SIG-M5 treated with dmso at 0.1 percent for 504 hours (cell line): ENCODE results near the gene KIRREL3.
"Not testable (repeated sequence)": the region's sequence is repeated elsewhere in the genome, so short reads cannot be mapped to it uniquely, and the experiment has no call there.

ENCODE experiments used
- DNase-seq: peaks from one replicate; lab custom pipeline; 2025; ENCODE audit not compliant: unreplicated experiment; lab: John Stamatoyannopoulos, UW

Gene KIRREL3

GRCh38 chr11:126413426-126413825 lies 587.1 kb downstream of the KIRREL3 start:
- DNase-seq = no peak

DNA sequence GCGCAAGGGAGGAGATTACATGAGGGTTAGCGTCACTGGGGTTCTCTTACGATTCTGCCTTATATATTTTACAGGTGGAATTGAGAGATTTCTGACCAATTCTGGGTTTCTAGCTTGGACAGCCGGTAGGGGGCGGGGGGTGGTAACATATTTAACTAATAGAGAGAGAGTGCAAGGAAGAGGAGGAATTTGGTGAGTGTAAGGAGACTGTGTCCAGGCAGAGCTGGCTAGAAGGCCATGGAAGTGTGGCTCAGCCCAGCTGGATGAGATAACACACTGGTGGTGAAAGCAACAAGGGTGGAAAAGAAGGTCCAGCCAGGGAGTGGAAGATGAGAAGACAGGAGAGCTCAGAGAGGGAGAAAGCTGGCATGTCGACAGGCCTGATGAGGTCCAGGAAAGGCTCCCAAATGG lies 588.6 kb downstream of the KIRREL3 start:
- no peak for DNase-seq

DNA sequence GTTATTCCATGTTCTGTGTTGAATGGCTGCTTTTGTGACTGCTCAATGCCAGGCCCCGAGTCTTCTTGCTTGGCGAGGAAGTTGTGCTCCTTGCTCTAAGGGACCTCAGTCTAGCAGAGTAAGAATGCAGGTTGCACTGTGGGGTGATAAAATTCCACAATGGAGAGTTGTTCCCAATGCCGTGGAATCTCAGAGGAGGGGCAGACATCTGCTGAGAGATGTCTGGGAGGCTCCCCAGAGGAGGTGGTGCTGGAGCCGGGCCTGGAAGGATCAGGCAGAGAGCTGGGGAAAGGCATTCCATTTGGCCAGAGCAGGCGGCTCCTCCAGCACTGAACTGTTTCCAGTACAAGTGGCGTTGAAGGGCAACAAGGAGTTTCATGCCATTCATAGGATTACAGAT lies 589.9 kb downstream of the KIRREL3 start:
- DNase-seq = no peak

- DNase-seq = no peak
Observed at GRCh38 chr11:126409620-126409985, 591.0 kb downstream of the KIRREL3 start.

DNA sequence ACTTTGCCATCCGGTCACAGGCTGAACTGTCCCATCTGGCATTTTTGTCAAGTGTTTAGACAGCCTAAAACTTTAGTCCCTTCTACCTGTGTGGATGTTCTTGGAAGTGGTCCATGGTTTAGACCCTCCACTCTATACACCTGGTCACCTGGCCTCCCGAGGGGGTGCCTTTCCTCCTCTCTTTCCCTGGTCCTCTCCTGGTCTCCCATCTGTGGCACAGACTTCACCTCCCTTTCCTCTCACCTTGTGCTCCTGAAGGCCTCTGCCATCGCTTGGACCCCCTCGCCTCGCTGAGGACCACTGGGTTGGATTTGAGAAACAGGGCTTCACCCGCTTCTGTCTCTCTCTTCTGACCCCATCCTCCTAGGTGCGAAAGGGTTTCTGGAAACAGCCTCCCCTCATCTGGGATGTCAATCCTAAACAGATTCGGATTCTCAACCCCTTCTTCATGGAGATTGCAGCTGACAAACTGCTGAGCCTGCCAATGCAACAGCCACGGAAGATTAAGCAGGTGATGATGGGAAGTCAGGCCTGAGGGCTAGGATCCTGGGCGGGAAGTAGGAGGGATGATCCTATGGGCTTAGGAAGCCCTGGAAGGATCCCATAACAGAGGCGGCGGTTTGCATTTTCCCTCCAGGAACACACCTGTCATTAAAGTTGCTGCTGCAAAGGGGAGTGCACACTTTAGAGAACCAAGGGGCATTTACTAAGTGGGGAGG lies 591.5 kb downstream of the KIRREL3 start:
- no peak for DNase-seq

- DNase-seq = no peak
Observed at GRCh38 chr11:126408496-126408895, 592.1 kb downstream of the KIRREL3 start.

DNA sequence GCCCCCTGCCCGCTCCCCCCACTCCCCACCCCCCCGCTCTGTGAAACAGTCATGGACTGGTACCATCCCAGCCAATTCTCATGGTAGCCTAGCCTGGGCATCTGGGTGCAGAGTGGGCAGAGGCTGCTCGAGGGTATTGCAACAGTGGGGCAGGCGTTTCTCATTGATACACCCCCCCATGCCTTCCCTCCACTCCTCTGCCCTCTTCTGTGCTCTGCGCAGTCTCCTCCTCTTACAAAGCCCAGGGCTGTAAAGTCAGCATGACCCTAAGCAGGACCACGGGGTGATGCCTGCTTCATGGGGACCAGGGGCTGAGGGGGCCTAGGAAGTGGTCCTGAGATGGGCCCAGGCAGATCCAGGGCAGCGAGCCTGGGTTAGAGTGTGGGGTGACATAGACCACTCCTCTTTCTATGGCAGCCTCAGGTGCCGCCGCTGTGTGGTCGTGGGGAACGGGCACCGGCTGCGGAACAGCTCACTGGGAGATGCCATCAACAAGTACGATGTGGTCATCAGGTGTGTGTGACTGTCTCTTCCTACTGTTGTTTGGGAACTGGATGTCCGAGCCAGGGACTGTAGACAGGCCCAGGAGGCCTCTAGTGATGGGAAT lies 592.8 kb downstream of the KIRREL3 start:
- no peak for DNase-seq

DNA sequence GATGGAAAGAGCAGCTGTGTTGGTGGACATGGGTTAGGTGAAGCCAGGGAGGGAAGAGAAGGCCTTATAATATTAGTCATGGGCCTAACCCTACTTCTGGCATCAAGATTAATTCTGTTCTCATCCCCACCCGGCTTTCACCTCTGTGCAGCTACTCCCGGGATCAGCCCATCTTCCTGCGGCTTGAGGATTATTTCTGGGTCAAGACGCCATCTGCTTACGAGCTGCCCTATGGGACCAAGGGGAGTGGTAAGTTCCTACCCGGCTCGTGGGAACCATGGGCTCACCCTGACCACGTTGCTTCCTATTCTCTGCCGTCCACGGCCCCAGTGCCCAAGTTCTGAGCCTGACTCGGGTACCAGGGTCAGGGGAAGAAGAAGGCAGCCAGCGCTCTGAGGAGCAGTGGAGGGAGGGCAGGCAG lies 593.5 kb downstream of the KIRREL3 start:
- no peak for DNase-seq

GRCh38 chr11:126406368-126406767 lies 594.2 kb downstream of the KIRREL3 start:
- no peak for DNase-seq

DNA sequence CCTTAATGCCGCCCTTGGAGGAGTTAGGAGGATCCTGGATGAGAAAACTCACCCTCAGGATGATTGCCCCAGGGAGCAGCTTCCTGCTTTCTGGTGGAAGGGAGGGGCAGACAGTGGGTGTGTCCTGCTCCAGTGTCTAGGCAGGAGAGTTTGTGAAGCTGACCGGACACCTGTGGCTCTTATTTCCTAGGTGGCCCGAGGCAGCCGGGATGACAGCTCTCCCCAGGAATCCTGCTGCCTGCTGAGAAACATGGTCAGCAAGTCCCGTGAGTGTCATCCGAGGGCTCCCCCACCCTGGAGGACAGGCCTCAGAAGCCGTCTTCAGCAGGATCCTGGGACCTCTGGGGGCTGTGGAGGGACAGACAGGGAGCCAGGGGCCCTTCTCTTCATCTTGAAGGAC lies 594.7 kb downstream of the KIRREL3 start:
- DNase-seq = peak; percentile 25

DNA sequence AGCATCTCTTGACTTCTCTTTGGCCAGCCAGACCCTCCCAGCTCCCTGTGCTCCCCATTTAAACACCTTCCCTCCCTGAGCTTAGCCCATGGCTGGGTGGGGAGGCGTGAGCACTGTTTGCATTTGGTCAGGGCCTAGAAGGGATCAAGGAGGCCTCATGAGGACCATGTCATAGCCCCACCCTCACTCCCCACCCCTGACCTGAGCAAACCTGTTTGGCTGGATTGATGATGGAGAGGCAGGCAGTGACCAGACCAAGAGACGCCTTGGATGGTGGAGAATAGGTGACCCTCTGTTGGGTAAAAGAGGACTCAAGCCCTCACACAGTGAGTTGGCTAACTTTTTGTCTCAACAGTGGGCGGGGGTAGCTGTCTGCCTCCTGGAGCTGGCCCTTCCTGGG lies 595.2 kb downstream of the KIRREL3 start:
- no peak for DNase-seq

- no peak for DNase-seq
Observed at GRCh38 chr11:126404367-126404766, 596.2 kb downstream of the KIRREL3 start.

- no peak for DNase-seq
Observed at GRCh38 chr11:126403658-126404057, 596.9 kb downstream of the KIRREL3 start.

GRCh38 chr11:126403022-126403581 lies 597.5 kb downstream of the KIRREL3 start:
- peak; percentile 13 for DNase-seq

DNA sequence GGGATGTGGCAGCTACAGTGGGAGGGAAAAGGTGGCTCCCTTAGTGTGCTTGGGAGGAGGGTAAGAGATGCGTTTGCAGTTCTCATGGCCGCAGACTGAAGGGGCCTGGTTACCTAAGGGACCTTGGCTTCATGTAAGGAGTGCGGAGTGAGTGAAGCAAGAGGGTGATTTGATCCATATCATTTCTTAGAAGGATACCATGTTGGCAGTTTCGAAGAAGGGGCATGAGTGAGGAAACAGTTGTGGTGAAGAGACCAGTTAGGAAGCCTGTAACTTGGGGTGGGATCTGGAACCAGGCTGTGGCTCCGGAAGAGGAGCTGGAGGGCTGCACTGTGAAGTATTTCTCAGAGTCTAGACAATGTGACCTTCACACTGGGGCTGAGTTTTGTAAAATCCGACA lies 600.1 kb downstream of the KIRREL3 start:
- DNase-seq = no peak

DNA sequence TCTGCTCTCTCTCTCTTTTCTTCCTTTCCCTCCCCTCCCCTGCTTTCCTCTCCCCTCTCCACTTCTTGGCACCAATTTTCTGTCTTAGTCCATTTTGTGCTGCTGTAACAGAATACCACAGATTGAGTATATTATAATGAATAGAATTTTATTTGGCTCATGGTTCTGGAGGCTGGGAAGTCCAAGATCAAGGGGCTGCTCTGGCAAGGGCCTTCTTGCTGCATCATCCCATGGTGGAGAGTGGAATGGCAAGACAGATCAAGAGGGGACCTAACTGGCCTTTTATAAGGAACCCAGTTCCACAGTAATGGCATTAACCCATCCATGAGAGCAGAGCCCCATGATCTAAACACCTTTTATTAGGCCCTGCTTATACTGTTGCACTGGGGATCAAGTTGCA lies 600.6 kb downstream of the KIRREL3 start:
- DNase-seq = no peak

DNA sequence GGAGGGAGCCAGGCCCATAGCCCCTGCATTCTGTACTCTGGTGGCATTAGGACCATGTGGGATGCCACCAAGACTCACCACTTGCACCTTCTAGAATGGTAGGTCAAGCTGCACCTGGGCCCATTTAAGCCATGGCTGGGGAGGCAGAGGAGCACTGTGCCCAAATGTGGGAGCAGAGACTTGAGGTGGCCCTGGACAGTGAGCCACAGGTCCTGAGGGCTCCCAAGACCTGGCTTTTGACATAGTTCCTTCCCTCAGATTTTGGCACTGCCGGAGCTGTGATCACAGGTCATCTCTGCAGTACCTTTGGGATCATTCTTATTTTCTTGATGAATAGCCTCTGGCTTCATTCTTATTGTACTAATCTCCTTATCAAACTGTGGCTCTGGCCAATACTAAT lies 601.8 kb downstream of the KIRREL3 start:
- no peak for DNase-seq

DNA sequence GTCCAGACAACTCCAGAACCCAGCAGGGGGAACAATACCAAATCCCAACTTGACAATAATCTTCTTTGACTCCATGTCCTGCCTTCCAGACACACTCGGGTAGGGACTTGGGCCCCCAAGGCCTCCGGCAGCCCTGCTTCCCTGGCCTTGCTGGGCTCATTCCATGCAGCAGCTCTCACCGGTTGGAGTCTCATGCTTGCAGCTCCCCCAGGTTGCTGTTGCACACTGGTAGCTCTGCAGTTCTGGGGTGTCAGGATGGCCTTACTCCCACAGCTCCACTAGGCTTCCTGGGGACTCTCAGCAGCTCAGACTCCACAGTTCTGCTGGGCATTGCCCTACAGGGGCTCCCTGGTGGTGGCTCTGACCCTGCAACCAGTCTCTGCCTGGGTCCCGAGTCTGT lies 602.3 kb downstream of the KIRREL3 start:
- no peak for DNase-seq

- no peak for DNase-seq
Observed at GRCh38 chr11:126396965-126397364, 603.6 kb downstream of the KIRREL3 start.

- not testable (repeated sequence) for DNase-seq
Observed at GRCh38 chr11:126396266-126396665, 604.3 kb downstream of the KIRREL3 start.

DNA sequence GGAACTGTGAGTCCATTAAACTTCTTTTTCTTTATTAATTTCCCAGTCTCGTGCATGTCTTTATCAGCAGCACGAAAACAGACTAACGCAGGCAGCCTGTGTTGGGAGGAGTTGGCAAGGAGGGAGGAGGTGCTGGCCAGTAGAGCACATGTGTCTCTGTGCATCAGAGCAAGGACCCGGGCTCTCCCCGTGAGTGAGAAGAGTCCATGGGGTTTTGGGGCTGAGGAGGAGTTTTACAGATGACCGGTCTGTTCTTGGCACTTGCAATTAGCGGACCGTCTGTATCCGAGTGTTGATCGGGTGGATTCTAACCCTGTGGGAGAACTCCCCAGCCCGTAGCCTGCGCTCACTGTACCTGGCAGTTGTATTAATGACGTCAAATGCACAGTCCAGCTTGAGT lies 604.8 kb downstream of the KIRREL3 start:
- not testable (repeated sequence) for DNase-seq

DNA sequence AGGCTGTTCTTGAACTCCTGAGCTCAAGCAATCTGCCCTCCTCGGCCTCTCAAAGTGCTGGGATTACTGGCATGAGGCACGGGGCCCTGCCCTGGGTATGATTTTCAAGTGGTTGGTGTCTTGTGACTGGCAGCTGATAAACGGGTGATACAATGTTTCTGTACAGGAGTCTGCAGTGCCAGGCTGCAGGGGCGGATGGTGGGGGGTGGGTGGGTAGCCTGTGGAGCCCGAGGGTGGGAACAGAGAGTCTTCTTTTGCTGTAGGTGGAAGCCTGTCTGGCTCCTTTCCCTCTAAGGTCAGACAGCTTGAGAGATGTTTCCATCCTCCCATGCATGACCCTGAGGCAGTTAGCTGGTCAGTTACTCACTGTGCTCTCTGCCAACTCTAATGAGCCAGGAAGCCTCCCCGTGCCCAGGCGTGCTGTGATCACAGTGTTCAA lies 605.9 kb downstream of the KIRREL3 start:
- DNase-seq = not testable (repeated sequence)
